Kidney epithelial cell (primary cell): ENCODE data around the gene CSNK1D. TPM values are rescaled to one million over a fixed set of nuclear protein-coding genes. Genes with fewer than 3 reads are reported as not detected.

Experiments
- DNase-seq: peaks from one replicate; pipeline ENCODE4 v3.0.0-alpha.2; 2010; ENCODE audit warnings: low read depth
- H3K27me3 ChIP-seq: 2 replicates; pipeline ENCODE4 v1.6.0; 2011; ENCODE audit warnings: low read length; ENCODE audit not compliant: control insufficient read depth, insufficient read depth
- H3K36me3 ChIP-seq: 2 replicates; pipeline ENCODE4 v1.5.1; 2011; ENCODE audit warnings: low read length; ENCODE audit not compliant: control insufficient read depth, insufficient read depth
- H3K4me3 ChIP-seq: 2 replicates; pipeline ENCODE4 v1.5.1; 2011; ENCODE audit warnings: low read depth, mild to moderate bottlenecking, control low read depth, low read length
- total RNA-seq: library from RNA; depleted of rRNA; stranded (reverse); fragments of >200 nt; gene quantifications from 2 replicates; pipeline ENCODE4 v1.2.3, GENCODE V29; 2015
- TF ChIP-seq, protein P1 (sequence below): IDR thresholded peaks from 2 replicates; pipeline ENCODE4 v1.5.1; 2011; ENCODE audit warnings: mild to moderate bottlenecking, moderate library complexity, low read length, control low read depth, inconsistent platforms; ENCODE audit not compliant: insufficient read depth, poor library complexity, severe bottlenecking

CSNK1D gene
- total RNA-seq, 1 donor from 2014 or later: 61.7 TPM

DNA sequence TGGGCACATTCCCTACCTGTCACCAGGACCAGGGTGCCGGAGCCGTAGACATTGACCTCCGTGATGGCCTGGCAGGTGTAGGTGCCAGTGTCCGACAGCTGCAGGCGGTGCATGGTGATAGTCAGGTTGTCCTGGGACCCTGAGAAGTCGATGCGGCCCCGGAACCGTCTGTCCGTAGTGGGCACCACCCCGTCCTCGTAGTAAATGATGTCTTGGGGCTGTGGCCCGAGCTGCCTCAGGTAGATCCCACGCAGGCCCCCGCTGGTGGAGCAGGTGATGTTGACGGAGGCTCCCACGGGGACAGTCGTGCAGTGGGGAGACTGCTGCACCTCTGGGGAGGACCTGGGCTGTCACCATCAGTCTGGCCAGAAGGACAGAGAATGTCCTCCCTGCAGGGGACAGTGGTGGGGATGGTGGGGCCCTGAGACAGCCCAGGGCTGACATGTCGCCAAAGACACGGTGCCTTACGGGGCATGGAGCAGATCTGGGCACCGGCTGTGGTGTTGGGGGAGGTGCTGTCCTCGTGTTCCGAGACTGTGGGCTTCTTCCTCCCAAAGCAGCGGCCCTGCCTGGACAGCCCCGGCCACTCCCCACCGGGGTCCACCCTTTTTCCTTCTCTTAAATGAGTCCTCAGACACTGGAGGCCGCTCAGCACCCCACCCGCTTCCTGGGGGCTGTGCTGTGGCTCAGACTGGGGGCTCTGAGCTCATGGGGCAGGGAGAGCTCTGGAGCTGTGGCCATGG, 43.3 kb upstream of the CSNK1D start:
- DNase-seq: no peak
- no peaks in the 10 kb centered on the region for H3K36me3 ChIP-seq
- H3K27me3 ChIP-seq: peaks cover 35% of the 10 kb centered on the region
- no peak overlapping the region for H3K4me3 ChIP-seq
- TF ChIP-seq, protein P1, sequence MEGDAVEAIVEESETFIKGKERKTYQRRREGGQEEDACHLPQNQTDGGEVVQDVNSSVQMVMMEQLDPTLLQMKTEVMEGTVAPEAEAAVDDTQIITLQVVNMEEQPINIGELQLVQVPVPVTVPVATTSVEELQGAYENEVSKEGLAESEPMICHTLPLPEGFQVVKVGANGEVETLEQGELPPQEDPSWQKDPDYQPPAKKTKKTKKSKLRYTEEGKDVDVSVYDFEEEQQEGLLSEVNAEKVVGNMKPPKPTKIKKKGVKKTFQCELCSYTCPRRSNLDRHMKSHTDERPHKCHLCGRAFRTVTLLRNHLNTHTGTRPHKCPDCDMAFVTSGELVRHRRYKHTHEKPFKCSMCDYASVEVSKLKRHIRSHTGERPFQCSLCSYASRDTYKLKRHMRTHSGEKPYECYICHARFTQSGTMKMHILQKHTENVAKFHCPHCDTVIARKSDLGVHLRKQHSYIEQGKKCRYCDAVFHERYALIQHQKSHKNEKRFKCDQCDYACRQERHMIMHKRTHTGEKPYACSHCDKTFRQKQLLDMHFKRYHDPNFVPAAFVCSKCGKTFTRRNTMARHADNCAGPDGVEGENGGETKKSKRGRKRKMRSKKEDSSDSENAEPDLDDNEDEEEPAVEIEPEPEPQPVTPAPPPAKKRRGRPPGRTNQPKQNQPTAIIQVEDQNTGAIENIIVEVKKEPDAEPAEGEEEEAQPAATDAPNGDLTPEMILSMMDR: no peak

DNA sequence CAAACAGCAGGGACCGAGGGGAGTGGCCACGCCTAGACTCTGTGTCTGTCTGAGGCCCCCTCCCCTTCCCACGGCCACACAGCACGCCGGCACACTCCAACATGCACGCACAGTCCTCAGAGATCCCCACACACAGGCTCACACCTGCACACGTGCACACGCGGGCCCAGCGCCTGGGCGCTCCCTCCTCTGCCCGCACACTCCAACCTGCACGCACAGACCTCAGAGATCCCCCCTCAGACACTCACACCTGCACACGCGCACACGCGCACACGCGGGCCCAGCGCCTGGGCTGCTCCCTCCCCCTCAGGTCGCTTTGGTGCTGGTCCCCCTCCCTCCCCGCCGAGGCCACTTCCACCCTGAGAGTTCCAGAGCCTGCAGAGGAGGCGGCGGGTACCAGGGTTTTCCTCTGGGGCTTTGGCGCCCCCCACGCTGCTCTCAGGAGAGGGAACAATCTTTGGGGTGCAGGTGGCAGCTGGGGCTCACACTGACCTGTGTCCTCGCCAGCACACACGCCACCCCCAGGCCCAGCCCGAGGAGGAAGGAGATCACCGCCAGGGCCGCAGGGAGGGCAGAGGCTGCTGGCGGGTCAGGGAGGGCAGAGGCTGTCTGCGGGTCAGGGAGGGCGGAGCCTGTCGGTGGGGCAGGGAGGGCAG, 42.3 kb upstream of the CSNK1D start:
- DNase-seq: no peak
- Histone ChIP-seq H3K27me3 (peaks cover 38% of the 10 kb centered on the region), H3K4me3 (no peak overlapping the region), H3K36me3 (no peaks in the 10 kb centered on the region)
- TF ChIP-seq, protein P1: no peak

DNA sequence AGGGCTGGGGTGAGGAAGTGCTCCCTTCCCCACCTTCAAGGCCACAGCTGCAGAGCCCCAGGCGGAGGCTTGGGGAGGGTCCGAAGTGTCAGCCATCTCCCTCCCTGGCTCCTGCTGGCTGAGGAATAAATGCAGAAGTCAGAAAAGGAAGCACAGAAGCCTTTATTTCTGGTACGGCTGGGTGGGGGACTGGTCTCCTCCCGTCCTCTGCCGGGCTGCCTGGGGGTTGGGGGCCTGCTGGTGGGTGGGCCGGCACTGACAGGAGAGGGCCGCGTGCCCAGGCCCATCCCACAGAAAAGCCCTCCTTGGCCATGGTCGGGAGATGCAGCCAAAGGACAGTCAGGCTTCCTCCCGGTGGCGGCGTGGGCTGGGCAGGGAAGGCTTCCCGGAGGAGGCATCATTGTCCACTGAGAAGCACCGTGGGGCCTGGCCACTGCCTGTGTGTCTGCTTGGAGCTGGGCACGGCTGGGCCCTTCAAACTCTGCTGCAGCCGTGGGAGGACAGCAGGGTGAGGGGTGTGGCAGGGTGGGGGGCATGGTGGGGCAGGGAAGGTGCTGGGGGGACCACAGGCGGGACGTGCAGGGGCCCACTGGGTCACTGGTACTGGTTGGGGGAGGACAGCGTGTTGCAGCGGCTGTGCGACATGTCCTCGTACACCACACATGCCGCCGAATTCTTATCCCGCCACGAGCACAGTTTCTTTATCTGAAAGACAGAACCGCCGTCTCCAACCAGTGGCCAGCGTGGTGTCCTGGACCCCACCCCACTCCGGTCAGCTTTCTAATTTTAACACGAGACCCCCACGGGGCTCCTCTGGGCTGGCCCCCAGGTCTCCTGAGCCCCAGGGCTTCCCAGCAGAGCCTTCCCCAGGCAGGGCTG, 41.5 kb upstream of the CSNK1D start:
- TF ChIP-seq, protein P1: no peak
- H3K36me3 ChIP-seq: no peaks in the 10 kb centered on the region
- DNase-seq: no peak

DNA sequence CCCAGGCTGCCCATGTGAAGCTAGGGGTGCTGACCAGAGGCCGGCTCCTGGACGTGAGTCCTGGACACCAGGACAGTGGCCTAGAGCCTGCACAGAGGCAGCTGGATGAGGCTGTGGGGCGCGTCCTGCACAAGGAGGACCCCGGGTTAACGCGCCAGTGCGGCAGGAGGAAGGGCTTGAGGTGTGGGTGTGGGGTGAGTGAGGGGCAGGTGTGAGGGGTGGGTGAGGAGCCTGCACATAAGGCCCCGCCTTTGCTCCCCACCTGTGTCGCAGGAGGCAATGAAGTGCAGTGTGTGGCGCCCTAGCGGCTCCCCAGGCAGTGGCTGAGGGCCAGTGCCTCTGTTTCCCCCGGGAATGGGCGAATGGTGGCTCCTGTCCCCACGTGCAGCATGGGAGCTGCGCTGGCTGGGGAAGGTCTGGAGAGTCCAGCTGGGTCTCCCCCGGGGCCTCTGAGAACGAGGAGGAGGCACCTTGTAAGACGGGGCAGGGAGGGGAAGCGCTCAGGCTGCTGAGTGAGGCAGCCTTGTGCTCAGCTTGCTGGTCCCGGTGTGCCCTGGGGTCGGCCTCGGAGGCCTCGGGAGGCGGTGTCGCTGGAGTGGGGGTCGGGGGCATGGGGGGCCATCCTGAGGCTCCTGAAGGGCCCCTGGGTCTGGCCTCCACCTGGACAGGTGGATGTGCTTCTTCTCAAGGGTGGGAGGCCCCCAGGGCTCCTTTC, 40.7 kb upstream of the CSNK1D start:
- DNase-seq: no peak
- Histone ChIP-seq H3K36me3 (no peaks in the 10 kb centered on the region), H3K27me3 (peaks cover 50% of the 10 kb centered on the region), H3K4me3 (no peak overlapping the region)
- TF ChIP-seq, protein P1: no peak

More for the DNA sequence above, 41.5 kb upstream of the CSNK1D start:
- Histone ChIP-seq H3K4me3 (no peak overlapping the region), H3K27me3 (peaks cover 46% of the 10 kb centered on the region)

DNA sequence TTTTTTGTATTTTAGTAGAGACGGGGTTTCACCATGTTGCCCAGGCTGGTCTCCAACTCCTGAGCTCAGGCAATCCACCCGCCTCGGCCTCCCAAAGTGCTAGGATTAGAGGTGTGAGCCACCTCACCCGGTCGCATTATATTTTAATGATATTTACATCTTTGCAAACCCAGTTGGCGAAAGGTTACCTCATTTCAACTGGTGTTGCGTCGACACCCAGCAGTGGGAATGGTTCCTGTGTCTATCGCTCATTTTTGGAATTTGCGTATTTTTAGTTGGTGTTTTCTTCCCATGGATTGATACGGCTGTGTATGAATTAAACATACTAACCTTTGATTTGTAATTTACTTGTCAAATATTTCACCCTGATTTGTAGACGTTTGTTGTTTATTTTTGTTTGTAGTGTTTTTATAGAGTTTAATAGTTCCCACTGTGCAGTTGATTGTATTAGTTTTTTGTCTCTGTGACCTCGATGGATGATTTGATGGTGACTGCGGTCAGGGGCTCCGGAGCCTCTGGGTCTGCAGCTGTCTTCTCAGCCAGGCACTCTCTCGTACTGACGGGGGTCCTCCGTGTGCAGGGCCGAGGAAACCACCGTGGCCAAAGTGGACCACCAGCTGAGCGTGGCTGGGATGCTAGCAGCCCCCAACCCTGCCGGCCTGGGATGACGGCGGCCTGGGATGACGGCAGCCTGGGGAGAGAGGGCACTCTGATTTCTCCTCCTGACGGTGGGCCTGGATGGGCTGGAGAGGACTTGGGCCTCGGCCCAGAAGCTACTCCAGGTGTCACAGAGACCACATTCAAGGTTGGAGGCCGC, 39.9 kb upstream of the CSNK1D start:
- no peaks in the 10 kb centered on the region for H3K36me3 ChIP-seq
- no peak for DNase-seq
- no peak overlapping the region for H3K4me3 ChIP-seq
- TF ChIP-seq, protein P1: no peak
- H3K27me3 ChIP-seq: peaks cover 52% of the 10 kb centered on the region
